NCI-H1092 (cell line): ENCODE results near the gene FIGNL2.

Source experiments
- DNase-seq: peaks from one replicate; lab custom pipeline; 2025; lab: John Stamatoyannopoulos, UW

FIGNL2 gene

DNA sequence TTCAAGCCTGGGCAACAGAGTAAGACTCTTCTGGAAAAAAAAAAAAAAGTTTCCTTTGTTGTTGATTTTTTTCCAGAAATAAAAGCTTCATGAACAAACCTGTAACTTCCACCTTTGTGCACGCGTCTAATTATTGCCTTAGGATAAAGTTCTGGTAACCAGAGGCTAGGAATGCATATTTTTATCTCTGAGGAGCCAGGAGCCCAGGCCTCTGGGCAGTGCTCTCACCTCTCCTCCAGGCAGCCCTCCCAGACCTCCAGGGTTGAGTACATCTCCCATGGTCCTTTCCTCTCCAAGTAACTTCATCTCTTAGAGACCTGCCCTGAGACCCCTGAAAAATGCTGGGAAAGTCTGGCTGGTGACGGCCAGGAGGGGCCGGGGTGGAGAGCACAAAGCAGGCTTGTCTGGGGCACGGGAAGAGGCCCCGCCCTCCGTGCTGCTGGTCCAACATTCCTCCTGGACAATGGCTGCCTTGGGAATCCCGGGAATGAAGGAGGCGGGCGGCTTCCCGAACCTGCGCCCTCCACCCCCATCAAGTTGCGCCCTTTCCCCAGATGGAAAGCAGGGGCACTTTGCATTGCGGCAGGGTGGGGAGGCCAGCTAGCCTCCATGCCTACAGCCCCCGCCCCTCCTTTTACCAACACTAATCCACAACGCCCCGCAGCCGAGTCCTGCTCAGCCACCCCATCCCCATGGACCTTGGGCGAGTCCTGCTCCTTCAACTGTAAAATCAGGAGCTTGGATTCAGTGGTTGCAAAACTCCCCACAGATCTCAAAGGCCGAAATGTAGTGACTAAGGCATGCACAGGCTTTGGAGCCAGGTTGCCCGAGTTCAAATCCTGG is 7.3 kb upstream of the FIGNL2 start:
- no peak for DNase-seq

GRCh38 chr12:51852404-51853137 is 4.1 kb upstream of the FIGNL2 start:
- DNase-seq = no peak

GRCh38 chr12:51851413-51852124 is 3.1 kb upstream of the FIGNL2 start:
- DNase-seq = no peak

DNA sequence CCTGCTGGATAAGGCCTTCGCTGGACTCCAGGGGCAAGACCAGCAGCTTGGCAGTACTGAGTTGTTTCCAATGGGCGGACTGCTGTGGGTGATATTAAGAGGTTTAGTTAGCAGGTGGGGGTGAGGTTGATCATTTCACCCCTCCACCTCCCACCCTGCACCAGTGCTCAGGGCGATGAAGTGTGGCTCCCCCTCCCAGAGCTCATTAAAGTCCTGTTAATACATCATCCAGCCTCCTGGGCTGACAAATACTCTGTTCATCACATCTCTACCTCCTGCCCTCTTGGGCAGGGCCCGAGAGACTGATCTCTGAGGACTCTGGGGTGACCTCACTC is 2.4 kb upstream of the FIGNL2 start:
- no peak for DNase-seq

DNA sequence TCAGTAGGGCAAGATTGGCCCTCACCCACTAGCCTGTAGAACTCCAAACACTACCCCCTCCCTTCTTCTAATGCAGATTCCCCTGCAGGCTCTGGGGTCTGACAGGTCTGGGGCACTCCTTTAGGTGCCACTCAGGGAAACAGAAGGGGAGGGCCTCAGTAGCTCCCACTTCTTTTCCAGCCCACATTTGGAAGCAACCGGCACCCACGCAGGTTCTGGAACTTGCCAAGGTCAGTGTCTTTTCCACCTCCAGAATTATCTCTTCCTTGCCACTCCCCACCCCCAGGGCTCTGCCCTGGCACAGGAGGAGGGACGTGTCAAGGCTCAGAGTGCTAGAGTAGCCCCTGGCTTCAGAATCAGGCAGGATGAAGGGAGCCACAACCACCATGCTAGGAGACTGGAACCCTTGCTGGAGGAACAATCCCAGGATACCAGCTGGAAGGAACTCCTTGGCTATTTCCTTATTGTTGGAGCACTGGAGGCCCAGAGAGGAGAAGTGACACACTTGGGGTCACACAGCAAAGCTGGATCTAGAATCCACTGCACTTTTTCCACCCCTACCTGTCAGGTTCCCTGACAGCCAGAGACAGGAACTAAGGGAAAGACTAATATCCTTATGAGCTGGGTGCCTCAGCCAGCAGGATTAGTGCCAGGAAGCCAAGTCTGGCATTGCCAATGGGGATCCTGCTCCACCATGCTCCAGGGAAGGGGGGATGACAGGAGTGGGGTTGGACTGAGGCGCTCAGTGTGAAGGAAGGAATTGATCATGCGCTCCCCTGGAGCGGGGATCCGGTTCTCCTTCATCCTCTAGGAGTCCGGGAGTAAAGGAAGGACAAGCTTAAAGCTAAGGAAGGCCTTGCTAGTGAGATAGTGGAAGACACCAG is 1.8 kb upstream of the FIGNL2 start:
- no peak for DNase-seq

DNA sequence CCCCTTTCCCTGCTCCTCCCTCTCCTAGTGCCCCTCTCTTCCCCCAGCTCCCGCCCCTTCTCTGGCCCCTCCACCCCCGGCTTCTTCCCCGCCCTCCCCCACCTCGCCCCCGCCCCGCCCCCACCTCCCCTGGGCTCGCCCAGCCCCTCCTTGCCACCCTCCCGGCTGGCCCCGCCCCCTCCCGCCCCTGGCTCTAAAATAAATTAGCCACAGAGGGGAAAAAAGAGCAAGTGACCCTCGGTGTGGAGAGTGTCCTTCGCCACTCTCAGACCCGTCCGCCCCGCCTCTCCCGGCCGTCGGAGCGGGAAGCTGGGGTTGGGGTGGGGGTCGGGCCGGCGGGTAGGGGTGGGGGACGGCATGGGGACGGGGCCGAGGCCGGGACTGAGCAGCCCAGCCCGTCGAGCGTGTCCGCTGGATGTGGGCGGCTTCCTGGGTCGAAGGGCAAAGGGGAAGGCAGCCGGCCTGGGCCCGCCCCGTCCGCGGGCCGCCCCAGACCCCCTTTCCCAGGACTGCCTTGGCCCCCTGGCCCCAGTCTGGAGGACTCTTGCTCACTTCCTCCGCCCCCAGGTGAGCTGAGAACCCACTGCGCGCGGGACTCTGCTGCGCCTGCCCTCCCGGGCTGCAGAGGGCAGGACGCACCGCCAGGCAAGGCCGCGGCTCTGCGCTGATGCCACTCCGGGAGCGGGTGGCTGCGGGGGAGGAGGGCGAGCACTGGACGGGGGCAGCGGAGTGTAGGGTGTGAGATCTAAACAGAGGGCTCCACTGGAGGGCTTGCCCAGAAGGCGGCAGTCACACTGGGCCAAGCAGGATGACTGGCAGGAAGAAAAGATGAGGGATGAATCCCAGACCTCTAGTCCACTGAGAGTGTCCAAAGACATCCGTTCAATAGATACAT is 570 bp upstream of the FIGNL2 start:
- DNase-seq = no peak

DNA sequence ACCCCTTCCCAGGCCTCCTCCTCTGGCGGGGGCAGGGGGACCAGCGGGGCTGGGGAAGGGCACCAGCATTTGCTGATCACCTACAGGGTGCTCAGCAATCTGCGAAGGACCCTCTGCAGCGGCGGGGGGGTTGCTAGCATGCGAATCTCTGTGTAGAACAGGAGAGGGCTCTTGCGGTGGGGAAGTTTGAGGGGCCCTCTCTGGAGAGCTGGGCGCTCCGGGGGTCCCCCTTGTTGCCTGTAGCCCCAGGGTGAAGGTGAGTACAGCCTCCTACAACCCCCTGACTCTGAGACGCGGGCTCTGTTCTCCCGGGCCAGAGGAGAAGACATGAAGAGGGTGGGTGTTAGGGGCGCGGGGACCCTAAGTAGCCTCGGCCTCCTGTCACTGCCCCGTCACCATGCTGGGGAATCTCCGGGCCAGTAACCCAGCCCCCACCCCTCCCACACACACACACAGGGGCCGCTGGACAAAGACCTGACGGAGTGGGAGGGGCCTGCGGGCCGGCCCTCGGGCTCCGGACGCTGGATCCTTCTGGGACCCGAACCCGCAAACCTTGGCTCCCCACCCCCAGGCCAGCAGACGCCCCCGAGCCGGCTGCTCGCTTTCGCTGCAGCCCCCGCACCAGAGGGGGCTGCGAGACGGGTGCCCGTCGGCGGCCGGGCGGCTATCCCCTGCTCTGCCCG is 734 bp downstream of the FIGNL2 start:
- DNase-seq = no peak

GRCh38 chr12:51846911-51847642 is 1.4 kb downstream of the FIGNL2 start:
- no peak for DNase-seq

- no peak for DNase-seq
Measured at GRCh38 chr12:51846271-51846691, 2.2 kb downstream of the FIGNL2 start.

DNA sequence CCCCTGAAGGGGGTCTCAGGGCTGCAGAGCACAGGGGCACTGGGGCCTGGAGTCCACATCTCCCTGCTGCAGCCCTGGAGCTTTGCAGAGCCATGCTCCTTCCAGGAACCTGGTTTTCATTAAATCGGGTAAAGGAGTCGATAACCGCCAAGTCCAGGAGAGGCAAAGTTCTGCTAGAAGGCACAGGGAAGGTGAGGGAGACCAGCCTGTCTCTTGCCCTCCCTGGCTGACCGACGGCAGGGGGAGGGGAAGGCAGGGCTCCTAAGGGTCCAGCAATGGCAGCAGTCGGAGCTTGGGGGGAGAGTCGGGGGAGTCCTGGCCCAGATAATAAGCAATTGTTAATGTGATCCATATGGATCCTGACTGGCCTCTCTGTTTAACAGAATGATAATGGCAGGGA is 3.0 kb downstream of the FIGNL2 start:
- no peak for DNase-seq

GRCh38 chr12:51844854-51845253 is 3.7 kb downstream of the FIGNL2 start:
- DNase-seq = no peak

GRCh38 chr12:51841727-51842126 is 6.8 kb downstream of the FIGNL2 start:
- DNase-seq = no peak

DNA sequence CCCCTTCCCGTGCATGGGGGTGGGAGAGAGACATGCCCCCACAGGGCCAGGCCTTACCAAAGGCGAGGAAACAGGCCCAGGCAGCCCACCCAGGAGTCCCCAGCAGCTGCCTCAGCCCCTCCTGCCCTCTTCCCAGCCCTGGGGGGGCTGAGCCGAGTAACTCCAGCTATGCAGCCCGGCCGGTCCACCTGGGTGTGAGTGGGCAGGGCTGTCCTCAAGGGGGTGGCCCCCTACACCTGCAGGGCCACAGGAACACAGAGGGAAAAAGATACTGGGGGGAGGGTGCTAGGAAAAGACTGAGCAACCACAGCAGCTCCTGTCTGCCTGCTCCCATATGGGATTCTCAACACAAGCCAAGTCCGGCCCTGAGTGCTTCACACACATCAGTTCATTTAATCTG is 7.6 kb downstream of the FIGNL2 start:
- no peak for DNase-seq

DNA sequence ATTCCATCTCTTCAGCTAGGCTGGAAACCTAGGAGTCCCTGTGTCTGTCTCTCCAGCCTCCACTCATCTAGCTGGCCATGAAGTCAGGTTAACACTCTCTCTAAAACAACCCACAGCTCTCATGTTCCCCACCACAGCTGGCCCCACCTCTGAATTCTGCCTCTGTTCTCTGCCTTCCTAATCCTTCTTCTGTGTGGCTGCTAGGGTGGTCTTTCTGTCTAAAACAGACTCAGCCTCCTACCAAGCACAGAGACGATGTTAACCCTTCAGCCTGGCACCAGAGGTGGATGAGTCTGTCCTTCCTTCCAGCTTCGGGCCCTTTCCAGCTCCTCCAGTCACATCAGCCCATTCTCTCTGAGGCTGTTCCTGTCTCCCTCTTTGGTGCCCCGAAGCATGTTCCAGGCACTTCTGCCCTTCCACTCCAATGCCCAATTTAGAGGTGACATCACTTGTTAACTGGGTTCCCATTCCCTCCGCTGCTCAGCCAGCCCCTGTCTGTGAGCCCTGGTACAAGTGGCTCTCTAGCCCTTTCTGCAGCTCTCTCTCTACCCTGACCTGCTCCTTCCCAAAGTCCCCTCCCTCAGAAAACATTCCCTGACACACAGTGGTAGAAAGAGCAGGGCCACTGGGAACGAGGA is 9.1 kb downstream of the FIGNL2 start:
- DNase-seq = no peak

DNA sequence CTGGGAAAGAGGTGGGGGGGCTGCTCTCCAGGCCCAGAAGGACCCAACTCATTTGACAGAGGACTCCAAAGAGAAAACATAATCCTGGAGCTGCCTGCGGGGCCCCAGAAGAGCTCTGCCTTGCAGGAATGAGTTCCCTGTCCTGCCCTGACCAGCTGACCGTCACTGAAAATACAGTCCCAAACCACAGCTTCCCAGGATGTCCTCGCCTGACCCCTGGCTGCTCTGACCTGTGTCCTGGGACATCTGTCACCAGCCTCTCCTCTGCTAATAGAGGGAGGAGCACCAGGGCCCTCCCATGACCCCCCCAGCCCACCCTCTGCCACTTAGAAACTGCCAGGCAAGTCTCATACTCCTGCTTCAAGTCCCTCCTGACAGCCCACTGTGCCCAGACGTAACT is 9.8 kb downstream of the FIGNL2 start:
- no peak for DNase-seq

- DNase-seq = no peak
Measured at GRCh38 chr12:51838036-51838435, 10.5 kb downstream of the FIGNL2 start.

- DNase-seq = no peak
Measured at GRCh38 chr12:51837286-51837685, 11.2 kb downstream of the FIGNL2 start.

- no peak for DNase-seq
Measured at GRCh38 chr12:51836827-51837173, 11.7 kb downstream of the FIGNL2 start.
